SU-DHL-6 (cell line): ENCODE measurements around the gene TARBP2.

Experiments used
- CTCF ChIP-seq: fragments of 200-600 bp; sonication (generic); IDR thresholded peaks from one replicate; pipeline ENCODE4 v1.5.1; 2017; ENCODE audit warnings: antibody characterized with exemption, mild to moderate bottlenecking, low read length, moderate library complexity; ENCODE audit not compliant: insufficient read depth, poor library complexity, severe bottlenecking
- EZH2phosphoT487 ChIP-seq: fragments of 200-600 bp; sonication (generic), shearing (Covaris generic); conservative IDR thresholded peaks from 2 replicates; pipeline ENCODE4 v1.6.1; 2018; ENCODE audit warnings: mild to moderate bottlenecking, antibody characterized with exemption, low read length, moderate library complexity, mixed read lengths

GRCh38 chr12:53538209-53538689, 37.2 kb downstream of the TARBP2 start:
- TF ChIP-seq CTCF, result no peak
- no peak for TF ChIP-seq EZH2phosphoT487
